GM13976 (cell line): ENCODE results near the gene TRPC3.

Source experiments
- DNase-seq: peaks from one replicate; pipeline ENCODE4 v3.0.0; 2012; ENCODE audit warnings: low spot score
- in situ Hi-C: fragments of 300-500 bp; cut with MboI; formaldehyde crosslinking; loops from one replicate; pipeline ENCODE4 v1.12.0; 2022; ENCODE audit warnings: low sequenced_read_pairs, mixed read lengths, inconsistent platforms; ENCODE audit not compliant: unreplicated experiment
- TF ChIP-seq, protein P1 (sequence below): IDR thresholded peaks from 2 replicates; pipeline ENCODE4 v1.5.1; 2012; ENCODE audit warnings: borderline replicate concordance, mild to moderate bottlenecking; ENCODE audit not compliant: insufficient read depth; ENCODE audit errors: extremely low read depth, missing control alignments, control extremely low read depth

Gene TRPC3

GRCh38 chr4:121913667-121914066 is 38.2 kb downstream of the TRPC3 start:
- in situ Hi-C loops = no loop called here
- TF ChIP-seq, protein P1, sequence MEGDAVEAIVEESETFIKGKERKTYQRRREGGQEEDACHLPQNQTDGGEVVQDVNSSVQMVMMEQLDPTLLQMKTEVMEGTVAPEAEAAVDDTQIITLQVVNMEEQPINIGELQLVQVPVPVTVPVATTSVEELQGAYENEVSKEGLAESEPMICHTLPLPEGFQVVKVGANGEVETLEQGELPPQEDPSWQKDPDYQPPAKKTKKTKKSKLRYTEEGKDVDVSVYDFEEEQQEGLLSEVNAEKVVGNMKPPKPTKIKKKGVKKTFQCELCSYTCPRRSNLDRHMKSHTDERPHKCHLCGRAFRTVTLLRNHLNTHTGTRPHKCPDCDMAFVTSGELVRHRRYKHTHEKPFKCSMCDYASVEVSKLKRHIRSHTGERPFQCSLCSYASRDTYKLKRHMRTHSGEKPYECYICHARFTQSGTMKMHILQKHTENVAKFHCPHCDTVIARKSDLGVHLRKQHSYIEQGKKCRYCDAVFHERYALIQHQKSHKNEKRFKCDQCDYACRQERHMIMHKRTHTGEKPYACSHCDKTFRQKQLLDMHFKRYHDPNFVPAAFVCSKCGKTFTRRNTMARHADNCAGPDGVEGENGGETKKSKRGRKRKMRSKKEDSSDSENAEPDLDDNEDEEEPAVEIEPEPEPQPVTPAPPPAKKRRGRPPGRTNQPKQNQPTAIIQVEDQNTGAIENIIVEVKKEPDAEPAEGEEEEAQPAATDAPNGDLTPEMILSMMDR = no peak
- no peak for DNase-seq

DNA sequence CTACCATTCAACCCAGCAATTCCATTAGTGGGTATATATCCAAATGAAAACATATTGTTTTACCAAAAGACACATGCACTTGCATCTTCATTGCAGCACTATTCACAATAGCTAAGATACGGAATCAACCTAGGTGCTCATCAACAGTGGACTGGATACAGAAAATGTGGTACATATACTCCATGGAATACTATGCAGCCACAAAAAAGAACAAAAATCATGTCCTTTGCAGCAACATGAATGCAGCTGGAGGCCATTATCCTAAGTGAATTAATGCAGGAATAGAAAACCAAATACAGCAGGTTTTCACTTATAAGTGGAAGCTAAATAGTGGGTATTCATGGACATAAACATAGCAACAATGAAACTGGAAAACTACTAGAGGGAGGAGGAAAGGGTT is 43.5 kb downstream of the TRPC3 start:
- in situ Hi-C loops = no loop called here
- TF ChIP-seq, protein P1 = no peak

GRCh38 chr4:121900132-121900983 is 51.5 kb downstream of the TRPC3 start:
- in situ Hi-C loops = no loop called here
- TF ChIP-seq, protein P1 = peak; percentile 55
- peak; percentile 31 for DNase-seq

More for the DNA sequence above, 43.5 kb downstream of the TRPC3 start:
- no peak for DNase-seq

DNA sequence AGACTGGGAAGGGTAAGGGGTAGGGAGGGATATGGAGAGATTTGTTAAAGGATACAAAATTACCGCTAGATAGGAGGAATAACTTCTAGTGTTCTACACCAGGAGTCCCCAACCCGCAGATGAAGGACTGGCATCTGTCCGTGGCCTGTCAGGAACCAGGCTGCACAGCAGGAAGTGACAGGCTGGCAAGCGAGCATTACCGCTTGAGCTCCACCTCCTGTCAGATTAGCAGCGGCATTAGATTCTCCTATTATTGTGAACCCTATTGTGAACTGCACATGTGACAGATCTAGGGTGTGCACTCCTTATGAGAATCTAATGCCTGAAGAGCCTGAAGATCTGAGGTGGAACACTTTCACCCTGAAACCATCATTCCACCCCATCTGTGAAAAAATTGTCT is 53.7 kb downstream of the TRPC3 start:
- TF ChIP-seq, protein P1 = no peak

GRCh38 chr4:121888134-121888533 is 63.7 kb downstream of the TRPC3 start:
- in situ Hi-C loops = no loop called here
- no peak for DNase-seq
- TF ChIP-seq, protein P1 = no peak

More for the DNA sequence above, 53.7 kb downstream of the TRPC3 start:
- in situ Hi-C loops = no loop called here
- DNase-seq = no peak

DNA sequence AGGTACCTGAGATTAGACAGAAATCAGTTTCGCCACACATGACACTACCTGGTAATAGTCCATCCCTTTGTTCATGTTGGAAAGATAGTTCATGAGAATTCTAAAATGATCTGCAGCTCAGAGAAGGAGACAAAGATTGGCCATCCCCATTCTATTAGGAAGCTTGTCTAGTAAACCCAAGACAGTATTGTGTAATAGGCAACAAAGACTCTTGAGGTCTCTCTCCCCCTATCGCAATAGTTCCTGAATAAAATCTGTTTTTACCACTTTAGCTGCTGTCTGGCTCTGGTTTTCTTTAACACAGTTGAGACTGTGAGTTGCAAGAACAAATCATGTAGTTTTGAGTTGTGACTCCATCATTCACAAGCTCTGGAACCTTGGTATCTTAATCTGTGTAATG is 66.7 kb downstream of the TRPC3 start:
- TF ChIP-seq, protein P1 = no peak
- in situ Hi-C loops = no loop called here
- no peak for DNase-seq
